COLO829 (cell line): ENCODE data around the gene LRWD1.

Experiments
- DNase-seq: peaks from one replicate; pipeline ENCODE4 v3.0.0; 2012; ENCODE audit warnings: low spot score

Gene LRWD1

DNA sequence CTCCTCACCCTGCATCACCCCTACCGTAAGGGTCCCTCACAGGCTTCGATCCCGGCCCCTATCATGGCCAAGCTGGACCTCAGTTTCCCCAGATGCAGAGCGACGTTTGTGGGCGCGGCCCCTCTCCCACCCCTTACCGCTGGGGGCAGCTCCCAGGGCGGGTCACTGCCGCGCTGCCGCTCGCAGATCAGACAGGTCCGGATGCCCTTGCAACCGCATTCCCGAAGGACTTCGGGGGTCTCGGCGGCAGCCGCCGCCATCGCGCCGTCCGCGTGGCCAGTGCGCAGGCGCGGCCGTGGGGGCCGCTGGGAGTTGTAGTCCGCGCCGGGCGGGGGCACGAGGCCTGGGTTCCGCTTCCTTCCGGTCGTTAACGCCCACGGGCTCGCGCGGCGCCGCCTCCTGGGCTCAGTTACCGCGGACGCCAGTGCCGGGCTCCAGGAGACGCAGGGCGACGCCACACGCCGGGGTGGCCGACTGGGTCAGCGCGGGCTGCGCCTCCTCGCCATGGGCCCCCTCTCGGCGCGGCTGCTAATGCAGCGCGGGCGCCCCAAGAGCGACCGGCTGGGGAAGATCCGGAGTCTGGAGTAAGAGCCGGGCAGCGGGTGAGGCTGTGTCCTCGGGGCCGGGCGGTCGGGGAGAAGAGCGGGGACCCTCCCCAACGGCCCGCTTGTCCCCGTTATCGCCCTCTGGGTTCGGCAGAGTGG is at the start of gene LRWD1, which contains the start of gene ALKBH4:
TSS of gene LRWD1 (plus strand) at position 408 of the 704 bp plus-strand sequence. CDS start at position 505, 97 bp downstream.
TSS of gene ALKBH4 (minus strand) at position 287 of the 704 bp plus-strand sequence. CDS start at position 260, 27 bp downstream.
- DNase-seq, result peak; percentile 100

DNA sequence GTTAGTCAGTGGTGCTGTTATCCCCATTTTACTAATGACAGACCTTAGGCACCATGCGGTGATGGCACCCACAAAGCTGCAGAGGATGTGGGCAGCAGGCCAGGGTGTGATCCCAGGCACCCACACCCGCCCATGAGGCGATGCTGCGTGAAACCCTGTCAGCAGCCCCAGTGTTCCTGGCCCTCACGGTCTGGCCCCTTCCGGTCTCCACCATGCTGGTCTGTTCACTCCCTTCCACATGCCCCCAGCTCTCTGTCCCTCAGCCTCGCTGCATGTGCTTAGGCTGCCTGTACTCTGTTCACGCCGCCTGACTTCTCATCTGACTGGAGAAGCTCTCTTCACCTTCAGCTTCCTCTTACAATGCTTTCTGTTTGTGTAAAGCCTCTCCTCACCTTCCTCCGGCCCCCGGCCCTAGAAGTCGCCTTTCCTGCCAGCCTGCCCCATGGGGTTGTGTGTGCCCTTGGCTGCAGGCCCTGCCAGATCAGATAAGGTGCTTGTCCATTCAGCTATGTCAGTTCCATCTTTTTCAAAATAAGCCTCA is 49.0 kb upstream of the LRWD1 start:
- no peak for DNase-seq

DNA sequence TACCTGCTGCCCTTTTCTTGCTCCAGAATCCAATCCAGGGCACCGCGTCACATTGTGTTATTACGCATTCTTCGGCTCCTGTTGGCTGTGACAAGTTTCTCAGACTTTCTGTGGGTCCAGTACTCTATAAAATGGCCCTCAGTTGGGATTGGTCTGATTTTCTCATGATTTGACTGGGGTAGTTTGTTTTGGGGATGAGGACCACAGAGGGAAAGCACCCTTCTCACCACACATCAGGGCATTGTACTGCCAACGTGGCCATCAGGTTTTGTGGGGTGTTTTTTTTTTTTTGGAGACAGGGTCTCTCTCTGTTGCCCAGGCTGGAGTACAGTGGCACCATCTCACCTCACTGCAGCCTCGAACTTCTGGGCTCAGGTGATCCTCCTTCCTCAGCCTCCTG is 48.4 kb upstream of the LRWD1 start:
- DNase-seq, result no peak

DNA sequence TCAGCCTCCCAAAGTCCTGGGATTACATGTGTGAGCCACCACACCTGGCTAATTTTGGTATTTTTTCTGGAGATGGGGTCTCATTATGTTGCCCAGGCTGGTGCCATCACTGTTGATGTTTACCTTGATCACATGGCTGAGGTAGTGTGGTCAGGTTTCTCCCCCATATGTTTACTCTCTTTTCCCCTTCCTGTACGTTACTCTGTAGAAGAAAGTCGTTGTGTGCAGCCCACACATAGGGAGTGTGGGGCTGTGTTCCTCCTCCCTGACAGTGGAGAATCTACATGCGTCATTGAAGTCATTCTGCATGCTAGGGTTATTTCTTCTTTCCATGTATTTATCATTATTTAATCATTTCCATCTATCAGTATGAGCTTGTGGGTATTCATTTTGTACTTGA is 47.7 kb upstream of the LRWD1 start:
- DNase-seq, result no peak

DNA sequence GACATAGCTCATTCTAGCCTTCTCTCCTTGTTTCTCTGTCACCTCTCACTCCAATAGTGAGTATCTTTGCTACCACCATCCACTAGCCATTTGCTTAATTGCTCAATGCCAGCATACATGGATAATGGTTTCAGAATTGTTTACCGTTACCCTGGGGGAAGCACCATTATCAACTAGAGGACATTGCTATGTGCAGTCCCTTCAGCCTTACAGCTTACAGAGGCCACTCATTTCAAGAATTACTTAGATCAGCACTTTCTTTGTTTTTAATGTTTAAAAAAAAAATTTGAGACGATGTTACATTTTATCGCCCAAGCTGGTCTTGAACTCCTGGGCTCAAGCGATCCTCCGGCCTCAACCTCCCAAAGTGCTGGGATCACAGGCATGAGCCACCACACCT is 46.2 kb upstream of the LRWD1 start:
- DNase-seq, result no peak

DNA sequence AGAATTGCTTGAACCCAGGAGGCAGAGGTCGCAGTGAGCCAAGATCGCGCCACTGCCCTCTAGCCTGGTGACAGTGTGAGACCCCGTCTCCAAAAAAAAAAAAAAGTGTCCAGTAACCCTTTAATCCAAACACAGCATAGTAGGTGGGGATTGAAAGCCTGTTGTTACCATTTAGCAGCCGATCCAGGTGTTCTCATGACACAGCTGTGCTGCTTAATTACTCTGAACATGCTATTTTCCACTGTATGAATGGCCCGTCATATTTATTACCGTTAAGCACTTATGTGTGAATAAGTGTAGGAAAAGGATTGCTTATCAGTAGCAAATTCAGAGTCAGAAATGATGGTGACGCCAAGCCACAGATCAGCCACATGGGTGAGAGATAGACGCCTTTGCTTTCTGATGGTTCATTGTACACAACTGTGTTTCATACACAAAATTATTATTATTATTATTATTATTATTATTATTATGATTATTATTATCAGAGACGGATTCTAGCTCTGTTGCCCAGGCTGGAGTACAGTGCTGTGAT is 43.0 kb upstream of the LRWD1 start:
- no peak for DNase-seq

DNA sequence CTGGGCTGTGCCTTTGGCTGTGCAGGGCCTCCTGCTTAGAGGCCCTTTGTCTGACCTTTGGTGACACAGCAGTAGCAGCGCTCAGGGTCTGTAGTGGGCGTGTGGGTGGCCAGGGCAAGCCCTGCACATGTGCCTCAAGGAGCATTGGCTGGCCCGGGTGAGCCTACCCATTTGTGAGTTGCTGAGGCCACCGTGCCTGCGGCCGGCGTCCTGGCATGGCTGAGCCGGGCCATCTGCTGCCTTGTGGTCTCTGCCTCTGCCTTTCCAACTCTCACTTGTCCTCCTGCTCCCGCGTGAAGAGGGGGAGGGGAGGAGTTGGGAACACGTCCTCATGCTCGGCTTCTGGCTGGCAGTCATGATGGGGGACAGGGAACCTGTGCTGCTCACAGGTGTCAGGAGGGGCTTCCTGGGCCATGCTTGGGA is 40.6 kb upstream of the LRWD1 start:
- DNase-seq, result no peak

DNA sequence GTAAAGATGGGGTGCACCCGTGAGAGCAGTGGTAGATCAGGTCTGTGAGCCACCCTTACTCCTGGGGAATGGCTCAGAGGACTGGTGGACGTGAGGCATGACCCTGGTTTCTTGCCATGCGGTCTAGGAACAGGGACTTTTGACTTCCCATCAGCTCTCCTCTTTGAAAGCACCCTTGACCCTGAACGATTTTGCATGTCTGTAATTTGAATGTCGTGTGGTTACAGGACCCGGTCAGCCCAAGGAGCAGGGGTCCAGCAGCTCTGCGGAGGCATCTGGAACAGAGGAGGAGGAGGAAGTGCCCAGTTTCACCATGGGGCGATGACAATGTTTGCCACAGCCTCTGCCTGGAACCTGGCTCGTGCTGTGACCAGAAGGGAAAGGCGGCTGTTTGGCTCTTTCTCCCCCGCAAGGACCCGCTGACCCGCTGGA is 40.0 kb upstream of the LRWD1 start:
- DNase-seq, result no peak

DNA sequence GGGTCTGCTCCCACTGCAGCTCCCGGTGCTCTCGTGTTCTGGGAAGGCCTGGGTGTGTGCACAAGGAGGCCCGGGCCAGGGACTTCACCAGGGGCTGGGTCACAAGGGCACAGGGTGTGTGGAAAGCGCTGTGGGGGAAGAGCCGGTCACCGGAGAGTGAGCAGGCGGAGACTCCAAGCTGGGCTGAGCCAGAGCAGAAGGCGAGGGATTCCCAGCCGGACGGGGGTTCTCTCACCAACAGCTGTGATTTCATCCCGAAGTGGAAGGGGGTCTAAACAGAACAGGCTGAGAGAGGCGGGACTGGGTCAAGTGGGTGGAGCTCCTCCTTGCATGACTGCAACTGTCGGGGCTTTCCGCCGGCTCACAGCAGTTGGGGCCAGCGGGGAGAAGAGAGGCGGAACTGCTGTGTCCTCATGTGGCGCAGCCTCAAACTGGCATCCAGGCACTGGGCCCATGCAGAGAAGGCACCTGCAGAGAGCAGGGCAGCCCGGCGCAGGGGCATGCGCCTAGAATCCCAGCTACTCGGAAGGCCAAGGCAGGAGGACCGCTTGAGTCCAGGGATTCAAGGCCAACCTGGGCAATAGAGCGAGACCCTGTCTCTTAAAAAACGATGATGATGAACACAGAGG is 39.0 kb upstream of the LRWD1 start:
- no peak for DNase-seq

DNA sequence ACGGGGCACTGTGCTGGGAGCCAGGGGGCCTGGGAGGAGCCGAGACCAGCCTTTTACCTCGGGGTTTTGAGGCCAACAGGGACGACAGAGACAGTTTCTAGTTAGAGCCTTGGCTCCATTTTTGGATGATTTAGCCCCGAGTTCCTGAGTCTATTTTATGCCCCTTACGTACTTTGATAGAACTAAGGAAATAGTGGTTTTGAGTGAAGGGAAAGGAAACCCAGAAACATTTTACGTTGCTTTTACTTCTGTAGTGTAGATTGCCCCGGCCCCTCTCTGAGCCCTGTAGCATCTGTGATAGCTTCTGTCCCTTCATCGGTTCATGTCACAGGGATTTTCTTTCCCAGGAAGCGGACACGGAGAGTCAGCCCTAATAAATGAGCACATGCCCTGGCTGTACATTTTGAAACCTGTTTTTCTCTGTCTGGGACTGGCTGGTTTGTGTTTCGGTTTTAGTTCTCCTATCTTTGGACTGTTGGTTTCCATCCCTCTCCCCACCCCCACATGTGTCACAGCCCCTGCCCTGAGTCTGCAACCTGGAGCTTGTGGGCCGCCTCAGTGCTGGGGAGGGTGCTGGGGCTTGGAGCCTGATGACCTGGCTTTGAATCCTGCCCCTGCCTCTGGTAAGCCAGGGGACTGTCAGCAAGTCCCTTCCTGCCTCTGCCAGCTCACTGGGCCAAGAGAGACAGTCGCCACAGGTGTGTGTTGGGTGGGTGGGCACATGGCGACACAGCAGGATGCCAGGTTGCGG is 38.3 kb upstream of the LRWD1 start:
- no peak for DNase-seq

DNA sequence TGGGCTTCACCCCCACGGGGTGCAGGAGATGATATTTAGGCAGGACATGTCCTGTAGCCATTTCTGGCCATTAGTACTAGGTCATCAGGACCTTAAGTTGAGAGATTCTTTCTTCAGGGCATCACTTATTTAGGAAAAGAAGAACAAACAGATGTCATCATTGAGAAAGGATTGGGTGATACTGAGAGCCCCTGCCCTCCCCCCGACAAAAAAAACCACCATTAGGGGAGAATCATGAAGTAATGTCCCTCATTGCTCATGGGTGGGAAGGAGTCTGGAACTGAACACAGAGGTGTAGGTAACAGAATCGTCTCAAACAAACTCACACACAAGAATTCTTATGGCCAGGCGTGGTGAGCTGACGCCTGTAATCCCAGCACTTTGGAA is 37.8 kb upstream of the LRWD1 start:
- DNase-seq, result no peak

DNA sequence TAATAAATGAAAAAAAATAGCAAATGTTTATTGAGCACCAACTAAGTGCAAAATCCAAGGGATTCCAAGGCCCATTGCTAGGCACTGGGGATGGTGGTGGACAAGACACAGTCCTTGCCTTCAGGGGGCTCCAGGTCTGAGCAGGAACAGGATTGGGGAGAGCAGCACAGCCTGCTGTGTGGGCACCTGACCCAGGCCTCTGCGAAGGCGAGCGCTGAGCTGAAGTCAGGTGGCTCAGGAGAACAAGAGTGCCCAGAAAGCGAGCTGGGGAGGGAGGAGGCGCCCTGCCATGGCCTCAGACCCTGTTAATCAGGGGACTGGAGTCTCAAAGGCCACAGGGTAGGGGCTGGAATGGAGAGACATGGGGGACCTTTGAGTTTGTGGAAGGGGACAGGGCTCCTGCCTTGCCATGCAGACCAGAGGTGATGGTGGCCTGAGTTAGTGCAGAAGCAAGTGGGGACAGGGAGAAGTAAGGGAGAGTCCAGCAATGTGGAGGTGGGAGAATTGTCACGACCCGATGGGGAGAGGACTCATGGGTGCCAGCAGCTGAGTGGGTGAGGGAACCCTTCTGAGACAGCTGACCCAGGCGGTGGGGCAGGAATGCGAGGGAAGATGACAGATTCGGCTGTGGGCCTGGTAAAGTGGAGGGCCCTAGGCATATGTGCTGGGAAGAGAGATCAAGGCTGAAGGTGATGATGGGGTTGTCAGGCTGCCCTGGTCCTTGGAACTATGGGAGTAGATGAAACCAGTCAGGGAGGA is 35.5 kb upstream of the LRWD1 start:
- DNase-seq, result no peak

DNA sequence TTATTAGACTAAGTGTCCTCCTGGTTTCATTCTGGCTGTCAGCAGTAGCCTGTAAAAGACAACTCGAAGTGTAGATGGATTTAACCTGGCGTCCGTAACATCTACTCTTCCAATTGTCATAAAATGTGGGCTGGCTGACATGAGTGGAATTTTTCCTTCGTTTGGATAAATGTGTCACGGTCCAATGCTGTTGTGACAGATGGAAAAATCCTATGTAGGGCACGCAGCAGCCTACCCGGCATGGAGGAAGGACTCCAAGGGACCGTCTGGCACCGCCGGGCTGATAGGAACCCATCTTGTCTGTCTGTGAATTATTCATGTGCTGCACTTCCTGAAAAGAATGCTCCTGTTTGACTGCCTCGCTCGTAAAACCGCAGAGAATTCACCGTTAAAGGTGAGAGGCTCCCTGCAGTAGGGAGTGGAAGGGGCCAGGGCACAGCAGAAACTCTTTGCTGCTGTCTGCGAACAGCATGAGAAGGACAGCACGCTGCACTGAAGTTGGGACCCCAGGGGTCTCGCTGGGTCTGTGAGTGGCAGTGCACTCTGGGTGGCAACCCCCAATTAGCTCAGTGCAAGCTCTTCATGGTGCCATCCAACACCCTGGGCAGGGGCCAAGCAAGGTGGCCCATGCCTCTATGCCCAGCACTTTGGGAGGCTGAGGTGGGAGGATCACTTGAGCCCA is 33.0 kb upstream of the LRWD1 start:
- DNase-seq, result no peak

DNA sequence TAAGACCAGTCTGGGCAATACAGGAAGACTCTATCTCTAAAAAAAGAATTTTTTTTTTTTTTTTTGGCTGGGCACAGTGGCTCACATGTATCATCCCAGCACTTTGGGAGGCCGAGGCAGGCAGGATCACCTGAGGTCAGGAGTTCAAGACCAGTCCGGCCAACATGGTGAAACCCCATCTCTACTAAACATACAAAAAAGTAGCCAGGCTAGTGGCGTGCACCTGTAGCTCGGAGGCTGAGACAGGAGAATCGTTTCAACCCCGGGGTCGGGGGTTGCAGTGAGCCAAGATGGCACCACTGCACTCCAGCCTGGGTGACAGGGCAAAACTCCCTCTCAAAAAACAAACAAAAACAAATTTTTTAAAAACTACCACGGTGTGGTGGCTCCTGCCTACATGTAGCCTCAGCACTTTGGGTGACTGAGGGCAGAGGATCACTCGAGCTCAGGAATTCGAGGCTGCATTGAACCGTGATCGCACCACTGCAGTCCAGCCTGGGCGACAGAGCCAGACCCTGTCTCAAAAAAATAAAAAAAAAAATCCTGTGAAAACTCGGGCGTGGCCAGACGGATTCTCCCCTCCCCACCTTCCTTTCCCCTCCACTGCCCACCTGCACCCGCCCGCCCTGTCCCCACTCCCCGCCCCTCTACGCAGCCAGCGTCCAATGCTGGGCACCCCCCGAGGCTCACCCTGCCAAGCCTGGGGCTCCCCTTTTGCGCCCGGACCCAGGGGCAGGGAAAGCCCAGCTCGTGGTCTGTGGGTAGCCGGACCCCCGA is 32.2 kb upstream of the LRWD1 start:
- DNase-seq, result no peak

DNA sequence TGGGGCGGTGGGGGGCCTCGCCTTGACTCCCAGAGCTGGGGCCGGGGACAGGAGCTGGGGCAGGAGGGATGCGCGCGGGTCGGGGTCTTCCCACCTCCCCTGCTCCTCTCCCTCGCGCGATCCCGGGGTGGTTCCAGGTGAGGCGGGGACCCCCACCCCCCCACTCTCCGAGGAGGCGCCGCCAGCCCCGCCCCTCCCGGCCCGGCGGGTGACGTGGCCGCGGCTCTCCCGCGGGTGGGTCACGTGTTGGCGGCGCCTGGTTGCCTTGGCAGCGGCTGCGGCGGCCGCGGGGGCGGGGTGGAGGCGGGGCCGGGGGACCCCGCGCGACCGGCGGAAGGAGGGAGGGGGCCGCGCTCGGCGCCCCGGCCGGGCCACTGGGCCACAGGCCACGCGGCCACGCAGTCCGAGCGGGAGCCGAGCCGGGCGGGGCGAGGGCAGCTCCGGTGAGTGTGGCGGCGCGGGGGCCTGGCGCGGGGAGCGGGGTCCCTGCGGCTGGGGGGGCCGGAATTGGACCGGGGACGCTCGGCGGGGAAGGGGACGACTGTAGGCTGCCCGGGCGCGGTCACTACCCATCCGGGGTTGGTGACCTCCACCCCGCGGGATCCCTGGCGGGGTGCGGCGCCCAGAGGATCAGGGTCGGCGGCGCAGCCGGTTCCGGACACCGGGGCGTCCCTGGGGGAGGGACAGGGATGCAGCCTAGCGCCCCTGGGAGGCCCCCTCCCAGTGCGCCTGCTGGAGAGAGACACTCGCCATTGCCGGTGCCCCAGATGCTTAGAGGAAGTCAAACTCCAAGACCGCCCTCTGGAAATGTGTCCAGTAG is 31.4 kb upstream of the LRWD1 start, which contains the start of gene ORAI2:
TSS of gene ORAI2 (plus strand) at position 357 of the 820 bp plus-strand sequence. CDS start 5,382 bp downstream, outside the sequence.
- peak; percentile 82 for DNase-seq

DNA sequence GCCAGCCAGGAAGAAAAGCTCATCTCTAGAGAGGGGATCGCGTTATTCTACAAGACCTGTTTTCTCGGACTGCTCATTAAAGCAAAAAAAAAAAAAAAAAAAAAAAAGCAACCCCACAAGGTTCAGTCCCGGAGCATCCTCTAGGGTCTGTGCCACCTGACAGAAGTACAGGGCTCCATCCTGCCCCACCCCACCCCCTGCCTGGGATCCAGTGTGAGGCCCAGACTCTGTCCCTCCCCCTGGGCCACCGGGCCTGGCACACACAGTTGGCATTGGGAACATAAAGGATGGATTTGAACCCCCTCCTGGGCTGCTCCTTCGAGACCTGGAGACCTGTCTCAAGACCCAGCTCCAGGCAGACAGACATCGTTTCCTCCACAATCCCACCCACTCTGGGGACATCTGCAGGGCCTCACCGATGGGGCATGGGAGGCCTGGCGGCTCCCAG is 30.7 kb upstream of the LRWD1 start:
- no peak for DNase-seq

DNA sequence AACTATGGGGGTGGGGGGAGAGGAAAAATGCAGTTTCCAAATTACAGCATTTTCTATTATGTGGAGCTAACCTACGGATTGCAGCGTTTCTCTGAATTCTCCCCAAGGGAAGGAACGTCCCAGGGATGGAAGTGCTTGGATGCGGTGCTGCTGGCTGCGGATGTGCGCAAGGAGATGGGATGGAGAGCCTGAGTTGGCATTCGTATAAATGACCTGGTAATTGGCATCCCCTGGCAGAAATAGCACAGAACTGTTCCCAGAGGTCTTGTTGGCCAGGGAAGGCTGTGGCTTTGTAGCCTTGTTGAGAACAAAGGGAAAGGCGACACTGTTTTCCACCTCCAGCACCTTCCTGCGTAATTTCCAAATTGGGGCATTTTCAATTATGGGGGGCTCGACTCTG is 28.7 kb upstream of the LRWD1 start:
- DNase-seq, result no peak

DNA sequence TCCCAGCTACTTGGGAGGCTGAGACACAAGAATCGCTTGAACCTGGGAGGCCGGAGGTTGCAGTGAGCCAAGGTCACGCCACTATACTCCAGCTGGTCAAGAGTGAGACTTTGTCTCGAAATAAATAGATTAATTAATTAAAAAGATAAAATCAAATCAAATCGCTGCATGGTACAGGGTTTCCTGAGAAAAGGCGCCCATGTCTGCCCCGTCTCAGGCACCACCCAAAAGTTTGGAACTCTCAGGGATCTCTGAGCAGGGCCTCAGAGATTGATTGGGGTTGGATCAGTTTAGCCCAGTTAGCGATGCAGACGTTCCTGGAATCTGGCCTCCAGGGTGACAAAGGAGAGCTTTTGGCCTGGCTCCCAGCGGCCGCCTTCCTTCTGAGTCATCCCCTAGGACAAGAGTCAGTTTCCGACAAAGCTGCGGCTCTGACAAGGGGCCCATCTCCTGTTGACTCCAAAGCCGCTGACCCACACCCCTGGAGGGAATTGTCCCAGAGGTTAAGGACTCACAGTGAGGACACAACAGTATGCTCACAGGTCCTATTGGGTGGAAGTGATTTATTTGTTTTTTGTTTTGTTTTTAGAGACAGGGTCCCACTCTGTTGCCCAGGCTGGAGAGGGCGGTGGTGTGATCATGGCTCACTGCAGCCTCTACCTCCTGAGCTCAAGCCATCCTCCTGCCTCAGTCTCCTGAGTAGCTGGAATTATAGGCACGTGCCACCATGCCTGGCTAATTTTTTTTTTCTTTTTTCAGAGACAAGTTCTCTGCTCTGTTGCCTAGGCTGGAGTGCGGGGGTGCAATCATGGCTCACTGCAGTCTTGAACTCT is 24.6 kb upstream of the LRWD1 start:
- peak; percentile 84 for DNase-seq
